DMS153 (cell line): ENCODE results near the gene DLX3.

Source experiments
- DNase-seq: peaks from one replicate; lab custom pipeline; 2025; lab: John Stamatoyannopoulos, UW

The DLX3 gene

DNA sequence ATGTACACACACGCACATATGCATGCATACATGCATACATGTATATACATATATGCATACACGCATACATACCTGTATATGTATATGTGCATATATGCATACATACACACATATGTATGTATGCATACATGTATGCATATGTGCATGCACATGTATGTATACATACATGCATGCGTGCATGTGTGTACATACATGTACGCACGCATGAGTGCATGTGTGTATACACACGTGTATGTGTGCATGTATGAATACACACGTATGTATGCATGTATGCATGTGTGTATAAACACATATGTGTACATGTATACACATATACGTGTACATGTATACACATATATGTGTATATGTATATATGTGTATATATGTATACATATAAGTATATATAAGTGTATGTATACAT, 28.5 kb upstream of the DLX3 start:
- DNase-seq: no peak

- no peak for DNase-seq
These were observed 27.6 kb upstream of the DLX3 start for GRCh38 chr17:50022463-50023130.

DNA sequence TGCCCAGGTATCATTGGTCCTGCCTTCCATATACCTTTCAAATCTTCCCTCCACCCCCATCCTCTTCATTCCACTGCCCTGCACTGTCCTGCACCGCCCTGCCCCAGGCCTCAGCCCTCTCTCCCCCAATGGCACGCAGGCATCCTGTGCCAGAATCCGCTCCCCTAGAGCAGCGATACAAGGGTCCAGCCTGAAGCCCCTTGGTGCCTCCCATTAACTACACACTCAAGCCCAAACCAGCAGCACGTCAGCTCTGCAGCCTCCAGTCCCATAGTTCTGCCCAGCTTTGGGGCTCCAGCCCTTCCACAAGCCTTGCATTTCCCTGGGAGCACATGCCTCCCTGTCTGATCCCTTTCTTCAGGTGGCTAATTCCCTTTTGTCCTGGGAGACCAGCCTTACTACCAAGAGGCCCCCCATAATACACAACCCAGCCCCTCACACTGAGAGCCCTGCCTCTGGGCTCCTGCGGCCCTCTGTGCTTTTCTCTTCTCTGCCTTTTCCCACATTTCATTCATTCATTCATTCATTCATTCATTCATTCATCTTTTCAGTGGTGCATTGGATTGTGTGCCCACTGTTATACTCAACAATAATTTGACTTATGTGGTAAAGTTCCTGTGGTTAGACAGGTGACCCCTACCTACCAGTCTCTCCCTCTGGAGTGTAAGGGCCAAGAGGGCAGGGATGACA, 26.8 kb upstream of the DLX3 start:
- DNase-seq: no peak

- DNase-seq: no peak
These were observed 26.0 kb upstream of the DLX3 start for GRCh38 chr17:50020841-50021599.

- no peak for DNase-seq
These were observed 23.9 kb upstream of the DLX3 start for GRCh38 chr17:50018909-50019308.

DNA sequence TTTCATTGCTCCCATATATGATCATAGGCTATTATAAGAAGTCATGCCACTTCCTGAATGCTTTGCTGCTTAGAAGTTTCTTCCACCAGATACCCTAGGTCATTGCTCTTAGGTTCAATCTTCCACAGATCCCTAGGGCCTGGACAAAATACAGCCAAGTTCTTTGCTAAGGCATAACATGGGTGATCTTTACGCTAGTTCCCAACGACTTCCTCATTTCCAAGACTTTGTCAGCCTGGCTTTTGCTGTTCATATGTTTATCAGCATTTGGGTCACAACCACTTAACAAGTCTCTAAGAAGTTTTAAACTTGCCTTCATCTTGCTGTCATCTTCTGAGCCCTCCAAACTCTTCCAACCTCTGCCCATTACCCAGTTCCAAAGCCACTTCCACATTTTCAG, 20.1 kb upstream of the DLX3 start:
- DNase-seq: no peak

DNA sequence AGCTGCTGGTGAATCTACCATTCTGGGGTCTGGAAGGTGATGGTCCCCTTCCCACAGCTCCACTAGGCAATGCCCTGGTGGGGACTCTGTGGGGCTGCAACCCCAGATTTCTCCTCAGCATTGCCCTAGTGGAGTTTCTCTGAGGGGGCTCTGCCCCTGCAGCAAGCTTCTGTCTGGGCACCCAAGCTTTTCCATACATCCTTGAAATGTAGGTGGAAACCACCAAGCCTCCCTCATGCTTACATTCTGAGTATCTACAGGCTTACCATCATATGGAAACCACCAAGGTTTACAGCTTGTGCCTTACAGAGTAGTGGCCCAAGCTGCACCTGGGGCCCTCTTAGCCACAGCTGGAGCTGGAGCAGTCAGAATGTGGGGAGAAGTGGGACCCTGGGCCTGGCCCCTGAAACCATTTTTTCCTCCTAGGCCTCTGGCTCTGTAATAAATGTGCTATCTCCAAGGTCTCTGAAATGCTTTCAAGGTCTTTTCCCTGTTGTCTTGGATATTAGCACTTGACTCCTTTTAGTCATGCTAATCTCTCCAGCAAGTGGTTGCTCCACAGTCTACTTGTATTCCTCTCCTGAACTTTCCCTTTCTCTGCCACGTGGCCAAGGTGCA, 19.6 kb upstream of the DLX3 start:
- DNase-seq: no peak

DNA sequence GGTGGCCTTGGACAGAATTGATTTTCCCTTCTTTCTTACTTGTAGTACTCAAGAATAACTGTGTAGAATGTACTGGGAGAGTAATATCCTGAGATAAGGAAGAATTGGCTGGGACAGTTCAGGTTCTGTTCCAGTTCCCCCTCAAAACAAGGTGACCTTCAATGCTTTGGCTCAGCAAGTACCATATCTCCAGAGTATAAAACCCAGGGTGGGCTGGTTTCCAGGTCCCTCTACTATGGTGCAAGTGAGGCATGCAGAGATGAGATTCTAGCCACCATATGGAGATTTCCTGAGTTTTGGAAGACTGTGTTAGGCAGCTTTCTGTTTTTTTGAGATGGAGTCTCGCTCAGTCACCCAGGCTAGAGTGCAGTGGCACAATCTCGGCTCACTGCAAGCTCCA, 18.1 kb upstream of the DLX3 start:
- no peak for DNase-seq

- DNase-seq: no peak
These were observed 14.3 kb upstream of the DLX3 start for GRCh38 chr17:50009282-50009681.

DNA sequence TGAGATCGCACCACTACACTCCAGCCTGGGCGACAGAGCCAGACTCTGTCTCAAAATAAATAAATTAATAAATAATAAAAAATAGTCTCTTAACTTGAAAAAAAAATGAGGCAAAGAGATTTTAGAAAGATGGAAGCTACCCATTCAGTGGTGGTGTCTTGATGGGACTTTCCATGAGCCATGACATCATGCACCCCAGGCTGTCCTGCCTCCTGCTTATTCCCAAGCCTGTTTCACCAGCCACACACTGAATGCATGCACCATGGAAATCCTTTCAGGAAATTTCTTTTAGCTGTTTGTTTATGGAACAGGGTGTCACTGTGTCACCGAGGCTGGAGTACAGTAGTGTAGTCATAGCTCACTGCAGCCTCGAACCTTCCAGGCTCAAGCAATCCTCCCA, 8.9 kb upstream of the DLX3 start:
- no peak for DNase-seq

DNA sequence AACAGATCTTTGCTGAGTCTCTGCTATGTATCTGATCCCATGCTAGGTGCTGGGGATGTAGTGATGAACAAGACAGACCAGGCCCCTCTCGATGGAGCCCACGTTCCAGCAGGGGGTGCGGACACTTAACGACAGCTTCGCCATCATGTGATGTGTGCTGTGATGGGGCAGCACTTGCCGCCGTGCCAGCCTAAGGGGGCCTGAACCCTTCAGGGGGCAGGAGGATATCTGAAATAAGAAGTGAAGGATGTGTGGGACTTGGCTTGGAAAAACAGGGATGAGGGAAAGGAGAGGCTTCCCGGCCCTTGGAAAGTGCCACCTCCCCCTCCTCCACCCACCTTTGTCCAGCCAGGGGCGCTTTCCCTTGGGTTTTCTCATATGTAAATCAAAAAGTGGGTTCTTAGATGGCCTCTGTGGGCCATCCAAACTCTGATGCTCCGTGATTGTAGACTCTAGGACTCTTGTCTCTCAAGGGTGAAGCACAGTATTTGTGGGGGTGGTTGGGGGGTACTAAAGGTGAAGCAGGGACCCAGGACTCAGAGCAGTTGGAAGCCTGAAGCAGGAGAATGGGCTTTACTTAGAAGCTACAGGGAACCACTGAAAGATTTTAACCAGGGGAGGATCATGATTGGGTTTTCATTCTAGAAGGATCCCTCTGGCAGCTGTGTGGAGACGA, 4.0 kb upstream of the DLX3 start:
- no peak for DNase-seq

GRCh38 chr17:49997773-49998703, 3.0 kb upstream of the DLX3 start:
- peak; percentile 79 for DNase-seq

DNA sequence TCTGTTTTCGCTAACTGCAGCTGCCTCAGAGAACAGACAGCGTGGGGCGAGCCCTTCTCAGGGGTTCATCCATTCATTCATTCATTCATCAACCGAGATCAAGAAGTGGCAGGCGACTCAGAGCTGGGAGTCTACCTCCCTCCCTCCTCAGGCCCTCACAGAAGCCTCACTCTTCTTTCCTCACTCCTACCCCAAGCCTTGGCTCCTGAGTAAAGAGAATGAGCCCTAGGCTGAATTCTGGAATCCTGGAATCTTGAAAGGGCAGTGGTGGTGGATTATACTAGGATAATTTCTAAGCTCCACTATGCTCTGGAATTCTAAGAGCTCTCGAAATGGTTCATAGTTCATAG, 2.3 kb upstream of the DLX3 start:
- no peak for DNase-seq

- DNase-seq: no peak
These were observed 1.7 kb upstream of the DLX3 start for GRCh38 chr17:49996495-49997300.

DNA sequence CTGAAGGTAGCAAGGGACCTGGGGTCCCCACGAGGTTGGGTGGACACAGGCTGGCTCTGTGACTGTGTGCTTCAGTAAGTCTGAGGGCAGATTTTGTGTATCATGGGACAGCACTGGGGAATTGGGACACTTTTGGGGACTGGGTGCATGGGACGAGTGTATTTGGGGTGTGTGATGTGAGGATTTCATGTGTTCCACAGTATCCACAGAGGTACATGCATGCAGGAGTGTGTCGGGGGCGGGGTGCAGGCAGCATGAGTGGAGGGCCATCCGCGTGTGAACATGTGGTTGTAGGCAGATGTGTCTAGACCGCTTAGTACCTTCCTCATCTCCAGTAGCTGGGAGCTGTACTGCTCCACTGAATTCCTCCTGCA, 1.1 kb upstream of the DLX3 start:
- DNase-seq: no peak

GRCh38 chr17:49994085-49995054, 654 bp downstream of the DLX3 start:
- no peak for DNase-seq

- DNase-seq: peak; percentile 14
These were observed 1.5 kb downstream of the DLX3 start for GRCh38 chr17:49993423-49994060.

DNA sequence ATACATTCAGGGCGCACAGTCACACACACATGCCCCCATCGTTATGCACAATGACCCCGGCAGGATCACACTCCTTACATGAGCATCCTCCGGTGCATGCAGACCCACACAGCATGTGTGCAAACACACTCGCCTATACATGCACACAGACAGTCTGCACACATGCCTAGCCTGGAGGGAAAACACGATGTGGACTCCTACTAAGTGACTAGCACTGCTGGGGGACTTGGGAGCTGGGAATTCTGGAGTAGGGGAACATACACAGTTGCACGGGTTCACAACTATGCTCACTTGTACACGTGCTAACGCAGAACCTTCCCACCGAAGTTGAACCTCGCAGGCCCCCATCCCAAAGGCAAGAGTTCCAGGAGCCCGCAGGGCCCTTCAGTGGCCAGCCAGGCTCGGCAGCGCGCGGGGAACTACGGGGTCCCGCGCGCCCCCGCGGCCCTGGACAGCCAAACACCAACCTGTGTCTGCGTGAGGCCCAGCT, 2.0 kb downstream of the DLX3 start:
- no peak for DNase-seq
